Measurements from ENCODE around the gene GPR78.
"Not testable (repeated sequence)": the region's sequence is repeated elsewhere in the genome, so short reads cannot be mapped to it uniquely, and the experiment has no call there.

DNA sequence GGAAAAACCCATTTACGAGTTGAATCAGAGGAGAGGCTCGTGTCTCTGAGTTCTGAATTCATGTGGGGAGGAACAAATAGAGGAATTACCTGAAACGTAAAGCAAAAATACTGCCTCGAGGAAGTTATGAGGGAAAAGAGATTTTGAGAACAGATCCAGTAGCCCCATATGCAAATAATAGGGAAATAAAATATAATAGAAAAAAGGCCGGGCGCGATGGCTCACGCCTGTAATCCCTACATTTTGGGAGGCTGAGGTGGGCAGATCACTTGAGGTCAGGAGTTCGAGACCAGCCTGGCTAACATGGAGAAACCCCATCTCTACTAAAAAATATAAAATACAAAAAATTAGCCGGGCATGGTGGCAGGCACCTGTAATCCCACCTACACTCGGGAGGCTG lies 54.6 kb downstream of the GPR78 start:
- not testable (repeated sequence) for TF ChIP-seq POLR2A, EP300 (IDR thresholded peaks at IDR 0.05)
- TF ChIP-seq, protein P1, sequence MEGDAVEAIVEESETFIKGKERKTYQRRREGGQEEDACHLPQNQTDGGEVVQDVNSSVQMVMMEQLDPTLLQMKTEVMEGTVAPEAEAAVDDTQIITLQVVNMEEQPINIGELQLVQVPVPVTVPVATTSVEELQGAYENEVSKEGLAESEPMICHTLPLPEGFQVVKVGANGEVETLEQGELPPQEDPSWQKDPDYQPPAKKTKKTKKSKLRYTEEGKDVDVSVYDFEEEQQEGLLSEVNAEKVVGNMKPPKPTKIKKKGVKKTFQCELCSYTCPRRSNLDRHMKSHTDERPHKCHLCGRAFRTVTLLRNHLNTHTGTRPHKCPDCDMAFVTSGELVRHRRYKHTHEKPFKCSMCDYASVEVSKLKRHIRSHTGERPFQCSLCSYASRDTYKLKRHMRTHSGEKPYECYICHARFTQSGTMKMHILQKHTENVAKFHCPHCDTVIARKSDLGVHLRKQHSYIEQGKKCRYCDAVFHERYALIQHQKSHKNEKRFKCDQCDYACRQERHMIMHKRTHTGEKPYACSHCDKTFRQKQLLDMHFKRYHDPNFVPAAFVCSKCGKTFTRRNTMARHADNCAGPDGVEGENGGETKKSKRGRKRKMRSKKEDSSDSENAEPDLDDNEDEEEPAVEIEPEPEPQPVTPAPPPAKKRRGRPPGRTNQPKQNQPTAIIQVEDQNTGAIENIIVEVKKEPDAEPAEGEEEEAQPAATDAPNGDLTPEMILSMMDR (IDR thresholded peaks at IDR 0.05) = not testable (repeated sequence)

All from sigmoid colon (tissue), 4 donors.